GM18511 (cell line): ENCODE results near the gene ERBB4.
"Not testable (repeated sequence)": the region's sequence is repeated elsewhere in the genome, so short reads cannot be mapped to it uniquely, and the experiment has no call there.

Source experiments
- ATAC-seq: cut with Tn5 transposase; IDR thresholded peaks from one replicate; pipeline ENCODE4 v1.9.1; 2021; ENCODE audit warnings: mild to moderate bottlenecking, moderate library complexity; ENCODE audit not compliant: unreplicated experiment

ERBB4 gene

GRCh38 chr2:212157012-212157411 is 381.6 kb downstream of the ERBB4 start:
- no peak for ATAC-seq

- ATAC-seq: no peak
Observed at GRCh38 chr2:212156088-212156487, 382.5 kb downstream of the ERBB4 start.

- no peak for ATAC-seq
Observed at GRCh38 chr2:212154477-212154878, 384.1 kb downstream of the ERBB4 start.

GRCh38 chr2:212153923-212154322 is 384.7 kb downstream of the ERBB4 start:
- no peak for ATAC-seq

- no peak for ATAC-seq
Observed at GRCh38 chr2:212147921-212148513, 390.6 kb downstream of the ERBB4 start.

- no peak for ATAC-seq
Observed at GRCh38 chr2:212146416-212146815, 392.2 kb downstream of the ERBB4 start.

- ATAC-seq: no peak
Observed at GRCh38 chr2:212145121-212145520, 393.5 kb downstream of the ERBB4 start.

- ATAC-seq: no peak
Observed at GRCh38 chr2:212142631-212143030, 396.0 kb downstream of the ERBB4 start.

GRCh38 chr2:212141499-212141898 is 397.1 kb downstream of the ERBB4 start:
- no peak for ATAC-seq

- no peak for ATAC-seq
Observed at GRCh38 chr2:212136216-212136795, 402.3 kb downstream of the ERBB4 start.

- no peak for ATAC-seq
Observed at GRCh38 chr2:212135739-212136138, 402.9 kb downstream of the ERBB4 start.

- ATAC-seq: no peak
Observed at GRCh38 chr2:212133337-212133736, 405.3 kb downstream of the ERBB4 start.

GRCh38 chr2:212124598-212124997 is 414.0 kb downstream of the ERBB4 start:
- no peak for ATAC-seq

- no peak for ATAC-seq
Observed at GRCh38 chr2:212119591-212119990, 419.0 kb downstream of the ERBB4 start.

- no peak for ATAC-seq
Observed at GRCh38 chr2:212117926-212118325, 420.7 kb downstream of the ERBB4 start.

- no peak for ATAC-seq
Observed at GRCh38 chr2:212114489-212114888, 424.1 kb downstream of the ERBB4 start.

GRCh38 chr2:212112401-212112800 is 426.2 kb downstream of the ERBB4 start:
- no peak for ATAC-seq

- ATAC-seq: no peak
Observed at GRCh38 chr2:212109792-212110680, 428.6 kb downstream of the ERBB4 start.

- ATAC-seq: no peak
Observed at GRCh38 chr2:212109217-212109616, 429.4 kb downstream of the ERBB4 start.

- no peak for ATAC-seq
Observed at GRCh38 chr2:212107989-212108388, 430.6 kb downstream of the ERBB4 start.

GRCh38 chr2:212107014-212107413 is 431.6 kb downstream of the ERBB4 start:
- no peak for ATAC-seq

- ATAC-seq: not testable (repeated sequence)
Observed at GRCh38 chr2:212106536-212106935, 432.1 kb downstream of the ERBB4 start.
